IPS DF 6.9 (cell line): ENCODE results near the gene PTCRA.

ENCODE experiments used
- DNase-seq: peaks from one replicate; pipeline ENCODE4 v3.0.0-alpha.2; 2013; ENCODE audit warnings: low read depth, low spot score
- H3K27ac ChIP-seq: one replicate; pipeline ENCODE4 v1.5.1; 2013; ENCODE audit warnings: low read length, control low read depth
- H3K27me3 ChIP-seq: 2 replicates; pipeline ENCODE4 v1.6.1; 2013; ENCODE audit warnings: mild to moderate bottlenecking, low read length; ENCODE audit not compliant: control insufficient read depth, insufficient read depth
- H3K36me3 ChIP-seq: 2 replicates; pipeline ENCODE4 v1.6.1; 2013; ENCODE audit warnings: low read length; ENCODE audit not compliant: control insufficient read depth, insufficient read depth
- H3K4me1 ChIP-seq: 2 replicates; pipeline ENCODE4 v1.6.1; 2013; ENCODE audit warnings: low read length; ENCODE audit not compliant: control insufficient read depth, insufficient read depth
- H3K4me3 ChIP-seq: 2 replicates; pipeline ENCODE4 v1.5.1; 2013; ENCODE audit warnings: mild to moderate bottlenecking, low read length
- H3K9me3 ChIP-seq: 2 replicates; pipeline ENCODE4 v1.6.1; 2013; ENCODE audit warnings: low read length, inconsistent platforms; ENCODE audit not compliant: control insufficient read depth, insufficient read depth
- WGBS: extraction: QIAGEN DNeasy Blood & Tissue Kit; methylation state at CpG from one replicate; pipeline ENCODE4 v1.1.7; 2013; ENCODE audit warnings: mixed read lengths, missing lambda C conversion rate; ENCODE audit not compliant: insufficient read length, insufficient coverage; 5-methylcytosine and 5-hydroxymethylcytosine counted together

Gene PTCRA

DNA sequence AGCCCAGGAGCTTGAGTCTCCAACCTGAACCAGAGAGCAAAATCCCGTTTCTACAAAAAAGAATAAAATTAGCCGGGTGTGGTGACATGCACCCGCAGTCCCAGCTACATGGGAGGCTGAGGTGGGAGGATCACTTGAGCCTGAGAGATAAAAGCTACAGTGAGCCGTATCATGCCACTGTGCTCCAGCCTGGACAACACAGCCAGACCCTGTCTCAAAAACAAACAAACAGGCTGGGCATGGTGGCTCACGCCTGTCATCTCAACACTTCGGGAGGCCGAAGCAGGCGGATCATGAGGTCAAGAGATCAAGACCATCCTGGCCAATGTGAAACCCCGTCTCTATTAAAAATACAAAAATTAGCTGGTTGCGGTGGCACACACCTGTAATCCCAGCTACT is 11.4 kb upstream of the PTCRA start:
- no CpG with 5 or more reads among the region's 10 CpGs for WGBS
- H3K27ac ChIP-seq = no peak overlapping the region
- DNase-seq = no peak
- H3K36me3 ChIP-seq = no peaks in the 10 kb centered on the region
- no peaks in the 10 kb centered on the region for H3K9me3 ChIP-seq
- H3K27me3 ChIP-seq = no peaks in the 10 kb centered on the region
- no peak overlapping the region for H3K4me3 ChIP-seq
- H3K4me1 ChIP-seq = 0 out of 2 replicates have a peak, but pooled peaks cover 1% of the 10 kb centered on the region

DNA sequence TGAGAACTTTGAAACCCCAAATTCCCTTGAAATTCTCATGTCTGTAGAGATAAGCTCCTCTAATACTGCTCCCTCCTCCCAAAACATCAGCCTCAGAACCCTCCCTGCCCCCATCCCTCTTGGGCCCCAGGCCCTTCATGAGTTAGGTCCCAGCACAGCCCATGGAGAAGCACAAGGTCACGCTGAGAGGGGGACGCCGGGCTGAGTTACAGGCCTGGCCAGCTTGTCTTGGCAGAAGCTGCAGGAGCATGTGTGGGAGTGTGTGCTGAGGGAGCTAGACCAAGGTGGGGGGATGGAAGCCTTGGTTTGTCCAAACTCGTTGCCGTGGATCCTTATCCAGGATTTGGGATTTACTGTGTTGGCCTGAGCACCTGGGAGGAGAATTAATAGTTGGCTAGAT is 8.5 kb upstream of the PTCRA start:
- Histone ChIP-seq H3K27ac (no peak overlapping the region), H3K27me3 (no peaks in the 10 kb centered on the region), H3K36me3 (no peaks in the 10 kb centered on the region), H3K4me3 (no peak overlapping the region), H3K9me3 (no peaks in the 10 kb centered on the region), H3K4me1 (no peaks in the 10 kb centered on the region)
- no CpG with 5 or more reads among the region's 5 CpGs for WGBS
- DNase-seq = no peak

DNA sequence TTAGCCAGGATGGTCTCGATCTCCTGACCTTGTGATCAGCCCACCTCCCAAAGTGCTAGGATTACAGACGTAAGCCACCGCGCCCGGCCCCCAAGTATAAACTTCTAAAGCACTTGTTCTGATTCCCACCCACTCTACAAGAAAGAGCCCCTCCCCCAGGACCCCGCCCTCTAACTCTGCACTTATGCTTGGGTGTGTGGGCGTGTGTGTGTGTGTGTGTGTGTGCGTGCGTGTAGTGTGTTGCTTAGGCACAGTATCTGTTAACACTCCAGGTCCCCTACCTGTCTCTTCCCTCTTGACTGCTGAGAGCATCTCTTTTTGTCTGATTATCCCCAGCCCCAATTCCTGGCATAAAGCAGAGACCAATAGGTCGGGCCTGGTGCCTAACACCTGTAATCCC is 6.0 kb upstream of the PTCRA start:
- no CpG with 5 or more reads among the region's 10 CpGs for WGBS
- H3K4me3 ChIP-seq = no peak overlapping the region
- no peaks in the 10 kb centered on the region for H3K36me3 ChIP-seq
- H3K27me3 ChIP-seq = no peaks in the 10 kb centered on the region
- no peak for DNase-seq
- no peaks in the 10 kb centered on the region for H3K9me3 ChIP-seq
- H3K27ac ChIP-seq = no peak overlapping the region
- no peaks in the 10 kb centered on the region for H3K4me1 ChIP-seq

DNA sequence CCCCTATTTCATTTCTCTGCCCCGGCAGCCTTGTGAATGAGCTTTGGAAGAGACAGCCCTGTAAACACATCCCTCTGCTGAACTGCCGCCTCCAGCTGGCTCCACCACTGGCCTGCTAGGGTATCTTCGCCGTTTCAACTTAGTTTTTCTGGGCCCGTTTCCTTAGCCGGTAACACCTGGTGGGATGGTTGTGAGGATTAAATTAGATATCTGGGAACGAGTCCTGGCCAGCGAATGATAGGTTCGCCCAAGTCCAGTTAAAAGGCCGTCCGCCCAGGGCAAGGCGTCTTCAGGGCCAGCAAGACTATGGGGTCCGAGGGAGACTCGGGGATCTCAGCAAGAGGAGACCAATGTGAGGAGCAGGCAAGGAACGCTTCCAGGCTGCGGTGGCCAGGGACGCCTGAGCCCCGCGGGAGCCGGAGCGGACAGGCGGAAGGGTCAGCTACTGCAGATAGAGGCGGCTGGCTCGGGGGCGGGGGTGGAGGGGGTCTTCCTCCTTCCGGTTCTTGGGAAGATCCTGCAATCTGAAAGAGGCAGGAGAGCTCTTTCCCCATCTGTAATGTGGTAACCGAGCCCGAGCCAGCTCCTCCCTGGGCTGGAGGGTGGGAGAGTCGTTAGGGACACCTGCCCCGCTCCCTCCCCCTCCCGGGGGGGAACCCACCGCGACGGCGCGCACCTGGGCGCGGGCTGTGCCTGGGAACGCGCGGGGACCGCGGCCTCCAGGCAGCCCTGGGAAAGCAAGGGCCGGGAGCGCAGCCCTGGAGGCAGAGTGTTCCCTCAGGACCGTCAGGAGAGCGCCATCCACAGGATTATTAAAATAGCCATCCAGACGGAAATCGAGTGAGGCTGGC is 4.5 kb upstream of the PTCRA start:
- no peaks in the 10 kb centered on the region for H3K27me3 ChIP-seq
- peak overlapping the region; percentile 75; the same call in 1 of the 2 replicates for H3K4me3 ChIP-seq
- H3K27ac ChIP-seq = no peak overlapping the region
- H3K9me3 ChIP-seq = no peaks in the 10 kb centered on the region
- no CpG with 5 or more reads among the region's 49 CpGs for WGBS
- H3K4me1 ChIP-seq = no peaks in the 10 kb centered on the region
- no peaks in the 10 kb centered on the region for H3K36me3 ChIP-seq
- no peak for DNase-seq

DNA sequence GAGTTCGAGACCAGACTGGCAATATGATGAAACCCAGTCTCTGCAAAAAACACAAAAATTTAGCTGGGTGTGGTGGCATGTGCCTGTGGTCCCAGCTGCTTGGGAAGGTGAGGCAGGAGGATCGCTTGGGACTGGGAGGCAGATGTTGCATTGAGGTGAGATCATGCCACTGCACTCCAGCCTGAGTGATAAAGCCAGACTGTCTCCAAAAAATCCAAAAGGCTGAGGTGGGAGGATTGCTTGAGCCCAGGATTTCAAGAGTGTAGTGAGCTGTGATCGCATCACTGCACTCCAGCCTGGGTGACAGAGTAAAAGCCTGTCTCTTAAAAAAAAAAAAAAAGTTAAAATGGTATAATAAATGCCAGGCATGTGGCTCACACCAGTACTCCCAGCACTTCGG is 1.3 kb upstream of the PTCRA start:
- DNase-seq = no peak
- no peaks in the 10 kb centered on the region for H3K36me3 ChIP-seq
- H3K27me3 ChIP-seq = no peaks in the 10 kb centered on the region
- no peak overlapping the region for H3K4me3 ChIP-seq
- H3K27ac ChIP-seq = no peak overlapping the region
- H3K9me3 ChIP-seq = no peaks in the 10 kb centered on the region
- no CpG with 5 or more reads among the region's 4 CpGs for WGBS
- H3K4me1 ChIP-seq = no peaks in the 10 kb centered on the region

DNA sequence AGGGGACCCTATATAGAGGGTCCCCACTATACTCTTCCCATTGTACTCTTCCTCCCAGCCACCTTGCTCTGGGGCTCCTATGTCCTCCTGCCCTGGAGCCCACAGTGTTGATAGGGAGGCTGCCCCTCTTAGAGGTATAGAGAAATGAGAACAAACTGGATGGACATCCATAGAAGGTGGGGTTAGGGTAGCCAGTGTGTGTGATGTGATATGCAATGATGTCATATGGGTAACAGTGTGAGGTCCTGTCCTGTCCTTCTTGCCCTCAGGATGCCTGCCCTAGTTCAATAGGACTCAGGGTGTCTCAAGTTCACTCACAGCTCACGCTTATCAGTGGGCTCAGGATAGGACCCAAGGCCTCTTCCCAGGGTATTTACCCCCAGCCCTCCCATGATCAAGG is 435 bp downstream of the PTCRA start:
- DNase-seq = no peak
- no peaks in the 10 kb centered on the region for H3K27me3 ChIP-seq
- H3K4me1 ChIP-seq = no peaks in the 10 kb centered on the region
- H3K9me3 ChIP-seq = no peaks in the 10 kb centered on the region
- H3K4me3 ChIP-seq = no peak overlapping the region
- H3K36me3 ChIP-seq = no peaks in the 10 kb centered on the region
- no peak overlapping the region for H3K27ac ChIP-seq
- WGBS = no CpG with 5 or more reads among the region's 1 CpG

DNA sequence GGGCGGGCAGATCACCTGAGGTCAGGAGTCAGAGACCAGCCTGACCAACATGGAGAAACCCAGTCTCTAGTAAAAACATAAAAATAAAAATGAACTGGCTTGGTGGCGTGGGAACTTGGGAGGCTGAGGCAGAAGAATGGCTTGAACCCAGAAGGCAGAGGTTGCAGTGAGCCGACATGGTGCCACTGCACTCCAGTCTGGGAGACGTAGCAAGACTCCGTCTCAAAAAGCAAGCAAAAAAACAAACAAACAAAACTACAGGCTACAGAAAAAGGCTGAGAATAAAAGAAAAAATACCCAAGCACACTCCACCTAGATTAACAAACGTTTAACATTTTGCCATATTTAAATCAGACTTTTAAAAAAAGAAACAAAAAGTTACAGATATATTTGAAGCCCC is 5.9 kb downstream of the PTCRA start:
- Histone ChIP-seq H3K4me1 (no peaks in the 10 kb centered on the region), H3K27ac (no peak overlapping the region), H3K36me3 (no peaks in the 10 kb centered on the region), H3K4me3 (no peak overlapping the region), H3K9me3 (no peaks in the 10 kb centered on the region), H3K27me3 (no peaks in the 10 kb centered on the region)
- WGBS = no CpG with 5 or more reads among the region's 6 CpGs
- no peak for DNase-seq

DNA sequence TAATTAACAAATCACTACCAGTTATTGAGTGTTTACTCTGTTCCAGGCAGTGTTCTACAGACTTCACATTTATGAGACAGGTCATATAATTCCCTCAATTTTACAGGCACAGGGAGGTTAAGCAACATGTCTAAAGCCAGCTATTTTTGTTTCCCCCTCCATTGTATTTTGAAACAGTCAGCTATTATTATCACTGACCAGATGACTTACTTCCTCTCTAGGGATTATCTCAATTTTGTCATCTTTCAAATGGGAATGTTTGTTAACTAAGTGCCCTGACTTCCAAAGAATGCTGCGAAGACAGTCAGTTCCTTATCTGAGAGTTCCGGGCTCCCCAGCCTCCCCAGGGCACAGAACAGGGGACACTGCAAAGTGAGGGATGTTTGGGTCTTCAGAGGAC is 7.8 kb downstream of the PTCRA start:
- Histone ChIP-seq H3K27ac (no peak overlapping the region), H3K36me3 (no peaks in the 10 kb centered on the region), H3K9me3 (no peaks in the 10 kb centered on the region), H3K4me1 (no peaks in the 10 kb centered on the region), H3K27me3 (no peaks in the 10 kb centered on the region), H3K4me3 (no peak overlapping the region)
- no peak for DNase-seq
- WGBS = no CpG with 5 or more reads among the region's 2 CpGs

DNA sequence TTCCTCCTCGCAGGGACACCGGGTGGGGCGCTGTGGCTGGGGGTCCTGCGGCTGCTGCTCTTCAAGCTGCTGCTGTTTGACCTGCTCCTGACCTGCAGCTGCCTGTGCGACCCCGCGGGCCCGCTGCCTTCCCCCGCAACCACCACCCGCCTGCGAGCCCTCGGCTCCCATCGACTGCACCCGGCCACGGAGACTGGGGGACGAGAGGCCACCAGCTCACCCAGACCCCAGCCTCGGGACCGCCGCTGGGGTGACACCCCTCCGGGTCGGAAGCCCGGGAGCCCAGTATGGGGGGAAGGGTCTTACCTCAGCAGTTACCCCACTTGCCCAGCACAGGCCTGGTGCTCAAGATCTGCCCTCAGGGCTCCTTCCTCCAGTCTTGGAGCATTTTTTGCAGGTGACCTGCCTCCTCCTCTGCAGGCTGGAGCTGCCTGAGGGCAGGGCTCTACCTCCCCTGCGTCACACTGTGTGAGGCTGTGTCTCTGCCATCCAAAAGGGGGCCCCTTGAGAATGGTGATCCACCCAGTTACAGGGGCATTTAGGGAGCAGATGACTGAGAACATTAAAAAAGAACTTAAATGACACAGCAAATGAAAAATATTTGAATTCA is 9.5 kb downstream of the PTCRA start:
- Histone ChIP-seq H3K4me1 (no peaks in the 10 kb centered on the region), H3K27me3 (no peaks in the 10 kb centered on the region), H3K27ac (no peak overlapping the region), H3K4me3 (no peak overlapping the region), H3K36me3 (no peaks in the 10 kb centered on the region), H3K9me3 (no peaks in the 10 kb centered on the region)
- no CpG with 5 or more reads among the region's 23 CpGs for WGBS
- no peak for DNase-seq

DNA sequence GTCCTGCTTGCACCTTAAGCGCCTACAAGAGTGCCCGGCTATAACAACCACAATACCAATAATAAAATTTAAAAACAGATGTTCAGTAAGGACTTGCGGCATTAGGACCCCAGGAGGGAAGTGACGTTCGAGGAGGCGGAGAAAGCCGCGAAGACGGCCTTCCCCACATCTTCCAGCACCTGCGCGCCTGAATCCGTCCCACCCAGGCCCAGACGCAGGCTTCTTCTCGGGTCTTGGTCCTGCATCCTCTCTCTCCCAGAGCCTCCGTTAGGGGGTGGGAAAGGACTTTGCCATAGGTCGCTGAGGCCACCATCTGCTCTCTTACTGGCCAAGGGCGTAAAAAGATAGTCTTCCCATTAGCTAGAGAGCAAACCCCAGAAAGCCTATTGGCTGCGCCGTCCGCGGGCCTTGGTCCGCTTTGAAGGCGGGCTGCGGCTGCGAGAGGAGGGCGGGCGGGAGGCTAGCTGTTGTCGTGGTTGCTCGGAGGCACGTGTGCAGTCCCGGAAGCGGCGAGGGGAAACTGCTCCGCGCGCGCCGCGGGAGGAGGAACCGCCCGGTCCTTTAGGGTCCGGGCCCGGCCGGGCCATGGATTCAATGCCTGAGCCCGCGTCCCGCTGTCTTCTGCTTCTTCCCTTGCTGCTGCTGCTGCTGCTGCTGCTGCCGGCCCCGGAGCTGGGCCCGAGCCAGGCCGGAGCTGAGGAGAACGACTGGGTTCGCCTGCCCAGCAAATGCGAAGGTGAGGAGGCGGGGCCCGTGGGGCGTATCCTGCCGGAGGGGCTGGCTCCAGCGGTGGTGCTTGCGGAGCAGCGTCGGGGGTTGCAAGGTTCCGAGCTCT is 13.3 kb downstream of the PTCRA start, which contains the start of gene CNPY3:
CNPY3 (plus strand) TSS at position 495 of the 835 bp plus-strand sequence; CDS start at position 586, 91 bp downstream.
- peak within 1 kb of the TSS; percentile 75 for H3K4me3 ChIP-seq
- DNase-seq = peak; percentile 95
- 0 out of 2 replicates have a peak, but pooled peaks cover under 1% of the 10 kb centered on the region for H3K36me3 ChIP-seq
- no peaks in the 10 kb centered on the region for H3K4me1 ChIP-seq
- no peaks in the 10 kb centered on the region for H3K27me3 ChIP-seq
- peak within 1 kb of the TSS; percentile 6 for H3K27ac ChIP-seq
- WGBS = no CpG with 5 or more reads among the region's 63 CpGs
- no peaks in the 10 kb centered on the region for H3K9me3 ChIP-seq
